Uterine smooth muscle cell (primary cell): ENCODE data around the gene RGS16. TPM values are rescaled to one million over a fixed set of nuclear protein-coding genes. Genes with fewer than 3 reads are reported as not detected.

ENCODE experiments used
- total RNA-seq: library from RNA; depleted of rRNA; stranded (reverse); fragments of >200 nt; gene quantifications from 2 replicates; pipeline ENCODE4 v1.2.3, GENCODE V29; 2014

The RGS16 gene
- total RNA-seq: 0.22 and 1.00 TPM in 2 replicates

GRCh38 chr1:182604175-182605164, at the start of gene RGS16:
RGS16 (minus strand) TSS chr1:182604389; CDS start chr1:182604259, 130 bp downstream.

GRCh38 chr1:182588500-182589396, 15.4 kb downstream of the RGS16 start, which contains the start of gene RNASEL:
RNASEL (minus strand) TSS chr1:182589256; CDS start chr1:182586806, 2,450 bp downstream.

Other genes starting within 250 kb of the RGS16 start
- 232 and 288 TPM in 2 replicates for gene GLUL, start 212.6 kb downstream of the RGS16 start, total RNA-seq
- gene TEDDM1, start 203.7 kb downstream of the RGS16 start, total RNA-seq: not detected in 2 replicates
- not detected in 2 replicates for gene RGSL1, start 154.2 kb downstream of the RGS16 start, total RNA-seq
- gene RNASEL, start 15.1 kb downstream of the RGS16 start, total RNA-seq: 6.6 and 9.9 TPM in 2 replicates
- gene RGS8, start 80.2 kb upstream of the RGS16 start, total RNA-seq: under 0.01 TPM in 1 of 2 replicates, not detected in the other
- gene NPL, start 185.4 kb upstream of the RGS16 start, total RNA-seq: 2.0 and 2.1 TPM in 2 replicates
- 148 and 260 TPM in 2 replicates for gene DHX9, start 235.0 kb upstream of the RGS16 start, total RNA-seq